Spleen (tissue), 11 donors: Measurements from ENCODE around the gene PLA1A. TPM values are rescaled to one million over a fixed set of nuclear protein-coding genes. Genes with fewer than 3 reads are reported as not detected.
"Not testable (repeated sequence)": the region's sequence is repeated elsewhere in the genome, so short reads cannot be mapped to it uniquely, and the experiment has no call there.

Experiments
- DNase-seq: peaks from one replicate; pipeline ENCODE4 v3.0.0-alpha.2; 2020
- H3K27ac ChIP-seq, 8 donors: fragments of 200-600 bp; sonication (generic) in 7 of 8; 1 replicate in 4 of 8; 2 replicates in 4 of 8; pipeline versions ENCODE4 v1.5.0 to v1.8.0; 2016 to 2021; ENCODE audit warnings: inconsistent platforms in 4 of 8, mild to moderate bottlenecking in 4 of 8, moderate library complexity in 1 of 8
- H3K27me3 ChIP-seq, 7 donors: fragments of 200-600 bp; sonication (generic) in 6 of 7; replicated peaks in 1 of 7; 1 replicate in 4 of 7; 2 replicates in 3 of 7; pipeline versions ENCODE4 v1.5.0 to v1.8.0; 2016 to 2021; ENCODE audit warnings: inconsistent platforms in 3 of 7, mild to moderate bottlenecking in 1 of 7
- H3K36me3 ChIP-seq, 6 donors: fragments of 200-600 bp; sonication (generic) in 5 of 6; 1 replicate in 4 of 6; 2 replicates in 2 of 6; pipeline versions ENCODE4 v1.5.0 to v1.8.0; 2016 to 2021; ENCODE audit warnings: inconsistent platforms in 2 of 6
- H3K4me1 ChIP-seq, 6 donors: fragments of 200-600 bp; sonication (generic) in 5 of 6; 1 replicate in 3 of 6; 2 replicates in 3 of 6; pipeline versions ENCODE4 v1.5.0 to v1.8.0; 2016 to 2021; ENCODE audit warnings: inconsistent platforms in 3 of 6
- H3K4me3 ChIP-seq, 8 donors: fragments of 200-600 bp; sonication (generic) in 7 of 8; 1 replicate in 4 of 8; 2 replicates in 4 of 8; pipeline versions ENCODE4 v1.5.0 to v1.8.0; 2016 to 2021; ENCODE audit warnings: inconsistent platforms in 4 of 8, mild to moderate bottlenecking in 4 of 8, moderate library complexity in 2 of 8
- H3K9me3 ChIP-seq, 8 donors: fragments of 200-600 bp; sonication (generic) in 7 of 8; 1 replicate in 4 of 8; 2 replicates in 4 of 8; pipeline versions ENCODE4 v1.5.0 to v1.8.0; 2016 to 2021; ENCODE audit warnings: inconsistent platforms in 4 of 8
- POLR2A ChIP-seq, 3 donors: fragments of 450-650 bp; IDR thresholded peaks; one replicate each; pipeline ENCODE4 v1.5.1; 2017; ENCODE audit warnings: antibody characterized with exemption in 3 of 3, mild to moderate bottlenecking in 1 of 3
- POLR2AphosphoS5 ChIP-seq, 3 donors: sonication (generic); formaldehyde crosslinking; IDR thresholded peaks; one replicate each; pipeline ENCODE4 v1.5.1; 2017; ENCODE audit warnings: antibody characterized with exemption in 3 of 3
- WGBS, 5 donors: extraction: QIAGEN DNeasy Blood & Tissue Kit in 3 of 5; methylation state at CpG; one replicate each; pipeline versions ENCODE4 v1.1.5 to v1.1.7; 2013 to 2018; 5-methylcytosine and 5-hydroxymethylcytosine counted together
- intact Hi-C: fragments of 100-400 bp; cut with DNase I; formaldehyde crosslinking; loops from one replicate; pipeline ENCODE4 v1.15.0; 2023; ENCODE audit warnings: low total_unique reads
- polyA plus RNA-seq, 3 donors: library from polyadenylated mRNA; stranded (reverse); fragments of 200-250 nt; gene quantifications; one replicate each; pipeline ENCODE4 v1.2.1, GENCODE V29; 2013
- total RNA-seq, 7 donors: library from RNA; depleted of rRNA in 3 of 7; stranded (reverse); fragments of >200 nt in 3 of 7; fragmentation: NEBNext Ultra II Directional in 4 of 7; extraction: Animal tissue kit (Norgen Biotek cat#: 25700) in 4 of 7; gene quantifications; one replicate each; pipeline versions ENCODE4 v1.1.0 to v1.2.1, GENCODE V29; 2016 to 2021
- TF ChIP-seq, protein P1 (sequence below), 11 experiments: fragments of 200-600 bp in 7 of 11; fragments of 450-650 bp in 4 of 11; sonication (generic) in 4 of 11; IDR thresholded peaks in 8 of 11; conservative IDR thresholded peaks in 3 of 11; 1 replicate in 7 of 11; 2 replicates in 4 of 11; pipeline versions ENCODE4 v1.4.0 to v1.8.0; 2016 to 2021; ENCODE audit warnings: antibody characterized with exemption in 11 of 11, inconsistent platforms in 4 of 11, mild to moderate bottlenecking in 1 of 11
- donor health status: healthy with polysubstance abuse.
- donor health status: DM: no; HTN: no; CAD: no; lungs with moderate emphysema.
- donor health status: DM: no; HTN: no; CAD: no.
- donor health status: Bipolar disorder and iron deficiency.
- donor health status: healthy.
- donor health status: DM: no; HTN: no; CAD: no.
- donor health status: DM: yes; HTN: yes; CAD: no.

PLA1A gene
- total and polyA plus RNA-seq, 10 donors, result 0.27 to 6.8 (median 0.79) TPM; not detected in 1

DNA sequence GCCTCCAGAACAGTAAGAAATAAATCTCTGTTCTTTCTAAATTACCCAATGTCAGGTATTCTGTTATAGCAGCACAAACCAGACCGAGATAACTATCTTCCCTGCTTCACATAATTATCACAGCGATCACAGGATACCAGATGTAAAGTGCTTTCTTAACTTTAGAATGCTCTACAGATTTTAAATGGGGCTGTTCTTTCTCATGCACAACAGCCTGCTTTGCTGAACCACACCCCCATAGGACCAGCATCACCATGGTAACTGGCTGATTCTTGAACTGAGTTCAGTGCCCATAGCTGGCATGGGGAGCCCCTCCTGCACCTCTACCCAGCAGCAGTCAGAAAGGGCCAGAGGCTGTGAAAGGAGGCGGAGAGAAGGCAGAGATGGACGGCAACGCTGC is 46.1 kb upstream of the PLA1A start:
- peak overlapping the region in 1 of 8 donors; percentile 27 for H3K27ac ChIP-seq
- H3K4me1 ChIP-seq, result peaks cover 5 to 26% (median 18%) of the 10 kb centered on the region in 6 donors
- no peaks in the 10 kb centered on the region for H3K27me3 ChIP-seq
- 85 to 93% (median 89%) methylated on average over 5 of the region's 5 CpGs for WGBS, 5 donors
- DNase-seq, result no peak
- no peaks in the 10 kb centered on the region for H3K36me3 ChIP-seq
- no peaks in the 10 kb centered on the region for H3K9me3 ChIP-seq
- H3K4me3 ChIP-seq, result peak overlapping the region in 1 of 8 donors; percentile 17
- TF ChIP-seq POLR2A (IDR thresholded peaks at IDR 0.05) (no peak), POLR2AphosphoS5 (IDR thresholded peaks at IDR 0.05) (no peak)
- TF ChIP-seq, protein P1, sequence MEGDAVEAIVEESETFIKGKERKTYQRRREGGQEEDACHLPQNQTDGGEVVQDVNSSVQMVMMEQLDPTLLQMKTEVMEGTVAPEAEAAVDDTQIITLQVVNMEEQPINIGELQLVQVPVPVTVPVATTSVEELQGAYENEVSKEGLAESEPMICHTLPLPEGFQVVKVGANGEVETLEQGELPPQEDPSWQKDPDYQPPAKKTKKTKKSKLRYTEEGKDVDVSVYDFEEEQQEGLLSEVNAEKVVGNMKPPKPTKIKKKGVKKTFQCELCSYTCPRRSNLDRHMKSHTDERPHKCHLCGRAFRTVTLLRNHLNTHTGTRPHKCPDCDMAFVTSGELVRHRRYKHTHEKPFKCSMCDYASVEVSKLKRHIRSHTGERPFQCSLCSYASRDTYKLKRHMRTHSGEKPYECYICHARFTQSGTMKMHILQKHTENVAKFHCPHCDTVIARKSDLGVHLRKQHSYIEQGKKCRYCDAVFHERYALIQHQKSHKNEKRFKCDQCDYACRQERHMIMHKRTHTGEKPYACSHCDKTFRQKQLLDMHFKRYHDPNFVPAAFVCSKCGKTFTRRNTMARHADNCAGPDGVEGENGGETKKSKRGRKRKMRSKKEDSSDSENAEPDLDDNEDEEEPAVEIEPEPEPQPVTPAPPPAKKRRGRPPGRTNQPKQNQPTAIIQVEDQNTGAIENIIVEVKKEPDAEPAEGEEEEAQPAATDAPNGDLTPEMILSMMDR (IDR thresholded peaks at IDR 0.05 in 8 of 11, conservative IDR thresholded peaks at IDR 0.05 in 3 of 11), result no peak
- intact Hi-C loops, result no loop called here

GRCh38 chr3:119552928-119553327 is 44.8 kb upstream of the PLA1A start:
- 88 to 94% (median 91%) methylated on average over 6 of the region's 6 CpGs for WGBS, 5 donors

DNA sequence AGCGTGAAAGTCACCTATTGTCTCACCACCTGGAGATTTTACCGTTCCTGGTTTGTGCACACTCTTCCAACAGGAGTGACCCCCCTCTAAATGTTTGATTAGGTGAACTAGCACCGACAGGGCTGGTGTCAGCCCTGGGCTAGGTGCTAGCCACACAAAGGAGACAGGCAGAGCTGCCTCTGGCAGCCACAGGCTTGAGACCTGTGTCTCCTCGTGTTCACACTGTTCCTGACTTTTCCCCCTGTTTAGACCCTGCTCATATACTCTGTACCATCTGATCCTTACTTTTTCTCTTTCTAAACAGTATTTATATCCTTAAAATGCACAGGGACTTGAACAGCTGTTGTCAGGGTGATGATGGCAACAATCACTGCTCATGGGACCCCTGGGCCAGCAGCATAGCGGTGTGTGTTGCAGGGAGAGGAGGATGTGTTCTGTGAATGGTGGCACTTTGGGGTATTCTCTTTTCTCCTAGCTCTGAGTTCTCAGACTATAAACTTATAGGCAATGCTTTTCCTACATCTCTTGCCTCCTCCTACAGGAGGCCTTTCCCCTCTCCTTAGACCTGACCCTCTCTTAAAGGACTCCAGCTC is 43.8 kb upstream of the PLA1A start:
- Histone ChIP-seq H3K9me3 (no peaks in the 10 kb centered on the region), H3K36me3 (no peaks in the 10 kb centered on the region), H3K27me3 (no peaks in the 10 kb centered on the region), H3K27ac (peak overlapping the region in 1 of 8 donors; percentile 59), H3K4me3 (peak overlapping the region in 1 of 8 donors; percentile 40), H3K4me1 (peaks cover 5 to 31% (median 22%) of the 10 kb centered on the region in 6 donors)
- TF ChIP-seq POLR2AphosphoS5 (IDR thresholded peaks at IDR 0.05), result no peak
- WGBS, 5 donors, result 58 to 76% (median 73%) methylated on average over 5 of the region's 5 CpGs
- DNase-seq, result no peak
- intact Hi-C loops, result no loop called here

More at GRCh38 chr3:119552928-119553327, 44.8 kb upstream of the PLA1A start:
- intact Hi-C loops, H3K27ac ChIP-seq, H3K36me3 ChIP-seq, H3K27me3 ChIP-seq, DNase-seq, H3K9me3 ChIP-seq, H3K4me3 ChIP-seq: not testable (repeated sequence)
- peaks cover 5 to 30% (median 20%) of the 10 kb centered on the region in 6 donors for H3K4me1 ChIP-seq

- TF ChIP-seq, protein P1 (IDR thresholded peaks at IDR 0.05 in 8 of 11, conservative IDR thresholded peaks at IDR 0.05 in 3 of 11), result no peak
- peak in 2 of 3 donors; percentile 70 to 73 for TF ChIP-seq POLR2AphosphoS5 (IDR thresholded peaks at IDR 0.05)
- intact Hi-C loops, result no loop called here
- Histone ChIP-seq H3K36me3 (no peaks in the 10 kb centered on the region), H3K4me1 (peaks cover 5 to 42% (median 28%) of the 10 kb centered on the region in 6 donors), H3K4me3 (peak overlapping the region in 2 of 8 donors; percentile 6 to 40), H3K27ac (peak overlapping the region in 5 of 8 donors; percentile 8 to 59 (median 32)), H3K27me3 (no peaks in the 10 kb centered on the region), H3K9me3 (no peaks in the 10 kb centered on the region)
- 17 to 31% (median 26%) methylated on average over 4 of the region's 4 CpGs for WGBS, 5 donors
- DNase-seq, result peak; percentile 80
Measured at GRCh38 chr3:119555309-119555735, 42.4 kb upstream of the PLA1A start.

GRCh38 chr3:119555929-119556328 is 41.8 kb upstream of the PLA1A start:
- 55 to 94% (median 88%) methylated on average over 1 of the region's 1 CpG; no CpG with 5 or more reads in 1 of the 5 donors for WGBS, 5 donors
- peak overlapping the region in 4 of 8 donors; percentile 17 to 59 (median 43) for H3K27ac ChIP-seq
- intact Hi-C loops, result no loop called here

More at GRCh38 chr3:119555929-119556328, 41.8 kb upstream of the PLA1A start:
- Histone ChIP-seq H3K4me1 (peaks cover 5 to 42% (median 24%) of the 10 kb centered on the region in 6 donors), H3K4me3 (peak overlapping the region in 2 of 8 donors; percentile 6 to 40), H3K36me3 (no peaks in the 10 kb centered on the region), H3K27me3 (no peaks in the 10 kb centered on the region), H3K9me3 (no peaks in the 10 kb centered on the region)
- DNase-seq, result no peak
- TF ChIP-seq POLR2A (IDR thresholded peaks at IDR 0.05) (no peak), POLR2AphosphoS5 (IDR thresholded peaks at IDR 0.05) (no peak)
- TF ChIP-seq, protein P1 (IDR thresholded peaks at IDR 0.05 in 8 of 11, conservative IDR thresholded peaks at IDR 0.05 in 3 of 11), result no peak
